ENCODE results near the gene DNAH2.
A peak's percentile ranks its signal among the peaks of the same experiment; 100 is the strongest.

DNAH2 gene

DNA sequence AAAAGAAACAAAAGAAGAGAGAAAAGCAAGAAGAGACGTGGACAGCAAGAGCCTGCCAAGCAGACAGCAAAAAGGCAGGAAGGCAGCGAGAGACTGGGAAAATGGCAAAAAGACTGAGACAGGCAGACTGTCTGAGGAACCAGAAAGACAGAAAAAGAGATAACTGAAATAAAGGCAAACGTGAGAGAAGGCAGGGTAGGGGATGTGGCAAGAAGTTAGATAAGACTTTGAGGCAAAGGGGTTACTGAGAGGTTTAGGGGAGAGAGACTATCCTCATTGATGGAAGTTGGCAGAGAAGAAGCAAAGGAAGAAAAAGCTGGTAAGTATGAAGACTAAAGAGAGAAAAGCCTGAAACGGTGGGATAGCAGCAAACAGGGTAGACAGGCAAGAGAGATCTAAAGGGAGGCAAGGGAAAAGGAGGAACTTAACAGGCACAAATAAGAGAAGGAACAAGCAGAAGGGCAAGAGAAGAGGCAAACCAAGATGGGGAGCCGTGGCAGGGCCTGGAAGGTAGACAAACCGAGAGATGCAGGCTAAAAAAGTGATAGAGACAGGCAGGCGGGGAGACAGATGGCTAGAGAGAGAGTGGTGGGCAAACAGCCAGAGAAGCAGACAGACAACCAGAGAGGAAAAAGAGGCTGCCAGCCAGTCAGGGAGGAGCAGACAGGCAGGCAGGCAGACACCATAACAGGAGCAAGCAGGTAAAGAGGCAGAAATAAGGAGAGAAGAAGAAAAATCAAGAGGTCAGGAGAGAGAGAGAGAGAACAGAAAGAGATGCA is 163.9 kb downstream of the DNAH2 start:
- peak; percentile 81 for DNase-seq

DNA sequence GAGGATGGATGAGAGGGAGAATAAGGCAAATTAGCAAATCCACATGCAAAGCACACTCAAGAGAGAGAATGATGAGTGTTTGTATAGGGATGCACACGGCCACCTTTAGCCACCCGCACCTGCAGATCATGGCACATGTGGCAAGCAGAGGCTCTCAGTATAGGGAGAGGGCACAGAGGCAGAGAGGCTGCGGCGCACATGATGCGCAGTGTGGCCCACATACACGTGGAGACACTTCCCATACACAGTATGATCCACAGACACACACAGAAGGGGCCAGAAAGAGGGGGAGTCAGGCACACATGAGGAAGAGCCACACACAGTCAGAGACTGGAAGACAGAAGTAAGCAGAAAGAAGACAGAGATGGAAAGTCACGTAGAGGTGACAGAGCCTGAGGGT is 164.5 kb downstream of the DNAH2 start:
- peak; percentile 59 for DNase-seq

DNA sequence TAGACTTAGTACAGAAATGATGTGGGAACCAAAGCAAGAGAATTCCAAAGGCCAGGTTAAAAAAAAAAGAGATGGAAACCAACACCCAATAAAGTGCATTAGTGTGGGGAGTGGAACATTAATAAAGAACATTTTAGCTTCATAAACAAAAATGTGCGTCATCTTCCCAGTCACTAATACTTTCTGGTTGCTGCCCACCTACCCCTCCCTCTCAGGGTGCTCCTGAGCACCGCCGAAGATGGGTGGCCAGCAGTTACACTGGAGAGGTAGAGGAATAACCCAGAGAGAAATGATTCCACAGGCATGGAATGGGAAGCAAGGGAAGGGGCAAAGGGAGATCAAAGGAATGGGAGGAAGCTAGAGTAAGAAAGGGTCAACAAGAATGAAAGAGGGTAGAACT is 165.1 kb downstream of the DNAH2 start:
- DNase-seq, result peak; percentile 24
